ENCODE data around the gene TPGS1. TPM values are rescaled to one million over a fixed set of nuclear protein-coding genes. Genes with fewer than 3 reads are reported as not detected.

Gene TPGS1
- total RNA-seq, 2 donors from 2014 or later = 6.3 to 14.1 TPM

DNA sequence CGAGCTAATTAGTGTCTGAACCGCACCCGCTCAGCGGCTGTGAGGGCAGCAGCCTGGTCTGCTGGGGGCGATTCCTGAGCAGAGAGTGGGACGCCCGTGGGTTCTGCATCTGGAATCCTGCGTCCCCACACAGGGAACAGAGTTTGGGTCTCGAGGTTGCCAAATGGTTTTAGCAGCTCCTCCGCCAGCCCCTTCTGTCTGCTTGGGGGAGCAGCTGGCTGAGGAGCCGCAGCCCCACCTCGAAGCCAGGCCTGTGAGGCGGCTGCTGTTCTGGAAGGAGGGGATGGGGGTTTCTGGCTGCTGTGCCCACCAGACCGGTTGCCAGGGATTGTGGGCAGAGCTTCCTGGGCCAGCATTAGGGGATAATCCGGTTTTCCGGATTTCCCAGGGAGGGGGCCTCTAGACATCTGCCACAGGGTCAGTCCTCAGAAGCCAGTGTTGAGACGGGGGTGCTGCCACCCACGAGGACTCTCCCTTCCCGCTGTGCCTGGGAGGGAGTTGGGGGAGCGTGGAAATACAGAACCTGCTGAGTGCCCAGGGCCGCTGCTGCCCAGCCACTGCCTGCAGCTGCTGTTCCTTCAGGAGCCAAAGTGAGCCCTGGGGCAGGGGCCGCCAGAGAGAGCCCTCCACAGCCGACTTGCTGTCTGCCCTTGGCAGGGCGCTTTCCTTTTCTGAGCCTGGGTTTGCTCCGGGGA, 26.2 kb downstream of the TPGS1 start:
- Mint-ChIP-seq H3K4me3 (peak overlapping the region; percentile 86), H3K27ac (peak overlapping the region; percentile 85), H3K27me3 (no peaks in the 10 kb centered on the region), H3K36me3 (ENCODE audit: low read depth) (peaks cover 9% of the 10 kb centered on the region), H3K4me1 (peaks cover 4% of the 10 kb centered on the region), H3K9me3 (no peaks in the 10 kb centered on the region)
- ATAC-seq (replicated peaks) = no peak

DNA sequence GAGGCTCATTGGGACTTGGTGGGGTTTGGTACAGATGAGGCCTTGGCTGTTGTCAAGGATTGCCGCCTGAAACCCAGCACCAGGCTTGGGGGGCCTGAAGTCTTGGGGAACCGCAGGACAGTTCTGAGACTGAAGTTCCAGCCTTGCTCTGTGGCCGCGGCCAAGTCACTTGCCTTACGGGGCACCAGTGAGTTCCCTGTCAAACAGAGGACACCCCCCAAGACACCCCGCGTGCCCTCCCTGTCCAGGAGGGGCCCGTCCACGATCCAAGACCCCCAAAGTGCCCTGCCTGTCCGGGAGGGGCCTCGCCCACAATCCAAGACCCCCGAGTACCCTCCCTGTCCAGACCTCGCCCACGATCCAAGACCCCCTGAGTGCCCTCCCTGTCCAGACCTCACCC, 26.8 kb downstream of the TPGS1 start:
- ATAC-seq (replicated peaks) = no peak
- no peak overlapping the region for H3K27ac Mint-ChIP-seq
- peaks cover 4% of the 10 kb centered on the region for H3K4me1 Mint-ChIP-seq
- peaks cover 15% of the 10 kb centered on the region for H3K36me3 Mint-ChIP-seq (ENCODE audit: low read depth)
- H3K9me3 Mint-ChIP-seq = no peaks in the 10 kb centered on the region
- no peaks in the 10 kb centered on the region for H3K27me3 Mint-ChIP-seq
- H3K4me3 Mint-ChIP-seq = peak overlapping the region; percentile 86

DNA sequence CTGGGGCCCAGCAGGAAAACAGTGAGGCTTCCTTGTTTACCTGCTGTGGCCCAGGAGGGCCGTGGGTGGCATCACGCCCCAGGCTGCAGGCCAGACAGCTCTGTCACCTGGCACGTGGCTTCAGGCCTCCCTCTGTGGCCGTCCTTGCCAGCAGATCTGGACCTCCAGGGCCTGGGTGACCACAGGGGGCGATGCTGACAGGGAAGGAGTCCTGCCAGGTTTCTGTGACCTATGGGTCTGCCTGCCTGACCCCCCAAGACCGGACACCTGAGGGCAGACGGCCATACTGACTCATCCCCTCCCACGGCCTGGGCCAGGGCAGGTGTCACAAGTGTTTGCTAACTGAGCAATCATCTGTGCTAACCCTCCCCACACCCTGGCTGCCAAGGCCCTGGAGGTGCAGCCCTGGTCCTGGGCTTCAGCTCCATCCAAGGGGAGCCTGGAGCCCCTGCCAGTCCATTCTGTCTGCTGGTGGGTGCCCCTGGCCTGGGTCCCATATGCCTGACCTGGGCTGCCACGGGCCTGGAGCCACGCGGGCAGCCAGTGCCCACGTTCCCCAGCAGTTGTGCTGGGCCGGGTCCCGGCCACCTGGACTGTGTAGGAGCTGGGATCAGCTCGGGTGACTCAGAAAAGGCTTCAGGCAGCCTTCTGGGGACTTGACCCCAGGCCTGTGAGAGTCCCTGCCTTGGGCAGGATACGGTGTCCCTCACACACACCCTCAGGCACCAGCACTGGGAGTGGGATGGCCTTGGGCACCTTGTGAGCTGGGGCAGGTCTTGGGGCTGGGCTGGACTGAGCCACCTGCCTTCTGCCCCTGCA, 27.9 kb downstream of the TPGS1 start:
- no peaks in the 10 kb centered on the region for H3K27me3 Mint-ChIP-seq
- ATAC-seq (replicated peaks) = no peak
- H3K27ac Mint-ChIP-seq = no peak overlapping the region
- peaks cover 4% of the 10 kb centered on the region for H3K4me1 Mint-ChIP-seq
- H3K4me3 Mint-ChIP-seq = peak overlapping the region; percentile 39
- H3K9me3 Mint-ChIP-seq = no peaks in the 10 kb centered on the region
- peaks cover 21% of the 10 kb centered on the region for H3K36me3 Mint-ChIP-seq (ENCODE audit: low read depth)

DNA sequence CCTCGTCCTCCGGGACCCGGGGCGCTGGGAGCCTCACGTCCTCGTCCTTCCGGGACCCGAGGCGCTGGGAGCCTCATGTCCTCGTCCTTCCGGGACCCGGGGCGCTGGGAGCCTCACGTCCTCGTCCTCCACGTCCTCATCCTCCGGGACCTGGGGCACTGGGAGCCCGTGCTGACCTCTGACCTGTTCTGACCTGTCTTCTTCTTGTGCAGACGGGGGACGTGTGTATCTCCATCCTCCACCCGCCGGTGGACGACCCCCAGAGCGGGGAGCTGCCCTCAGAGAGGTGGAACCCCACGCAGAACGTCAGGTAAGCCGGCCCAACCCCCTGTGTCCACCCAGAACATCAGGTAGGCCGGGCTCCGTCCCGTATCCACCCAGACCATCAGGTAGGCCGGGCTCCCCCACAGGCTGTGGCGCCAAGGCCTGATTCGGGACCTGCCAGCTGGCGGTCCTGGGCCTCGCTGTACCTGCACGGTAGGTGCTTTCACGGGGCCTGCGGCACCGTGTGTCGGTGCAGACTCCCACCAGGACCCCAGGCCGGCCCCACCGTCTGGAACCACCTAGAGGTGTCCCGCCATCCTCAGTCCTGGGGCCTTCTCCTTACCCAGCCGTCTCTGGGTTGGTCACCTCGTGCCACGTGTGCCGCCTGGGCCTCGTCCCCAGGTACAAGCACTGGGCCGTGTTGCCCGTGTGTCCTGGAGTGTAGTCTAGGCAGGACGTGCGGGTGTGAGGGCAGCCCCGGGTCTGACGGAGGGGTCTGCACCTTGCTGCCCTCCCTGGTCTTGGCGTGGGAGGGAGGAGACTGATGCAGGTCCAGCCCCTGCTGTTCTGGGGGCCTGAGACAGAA, 29.0 kb downstream of the TPGS1 start:
- no peak overlapping the region for H3K4me3 Mint-ChIP-seq
- peaks cover 21% of the 10 kb centered on the region for H3K36me3 Mint-ChIP-seq (ENCODE audit: low read depth)
- H3K27me3 Mint-ChIP-seq = no peaks in the 10 kb centered on the region
- ATAC-seq (replicated peaks) = no peak
- H3K27ac Mint-ChIP-seq = no peak overlapping the region
- H3K9me3 Mint-ChIP-seq = no peaks in the 10 kb centered on the region
- peaks cover 4% of the 10 kb centered on the region for H3K4me1 Mint-ChIP-seq

DNA sequence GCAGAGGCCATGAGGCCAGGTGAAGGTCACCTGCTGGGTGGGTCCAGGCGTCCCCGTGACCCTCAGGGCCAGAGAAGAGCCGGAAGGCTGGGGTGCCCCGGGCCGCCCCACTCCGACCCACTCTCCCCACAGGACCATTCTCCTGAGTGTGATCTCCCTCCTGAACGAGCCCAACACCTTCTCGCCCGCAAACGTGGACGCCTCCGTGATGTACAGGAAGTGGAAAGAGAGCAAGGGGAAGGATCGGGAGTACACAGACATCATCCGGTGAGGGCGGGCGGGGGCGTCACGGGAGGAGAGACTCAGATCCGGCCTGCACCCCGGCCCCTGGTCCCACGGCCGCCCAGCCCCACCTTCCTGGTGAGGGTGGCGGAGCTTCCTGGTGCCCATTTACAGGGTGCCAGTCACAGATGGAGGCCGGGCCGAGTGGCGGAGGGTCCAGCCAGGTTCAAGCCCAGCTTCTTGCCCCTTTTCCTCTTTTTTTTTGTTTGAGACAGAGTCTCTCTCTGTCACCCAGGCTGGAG, 29.6 kb downstream of the TPGS1 start:
- Mint-ChIP-seq H3K4me3 (no peak overlapping the region), H3K9me3 (no peaks in the 10 kb centered on the region), H3K36me3 (ENCODE audit: low read depth) (peaks cover 21% of the 10 kb centered on the region), H3K27ac (no peak overlapping the region), H3K4me1 (peaks cover 4% of the 10 kb centered on the region), H3K27me3 (no peaks in the 10 kb centered on the region)
- no peak for ATAC-seq (replicated peaks)

DNA sequence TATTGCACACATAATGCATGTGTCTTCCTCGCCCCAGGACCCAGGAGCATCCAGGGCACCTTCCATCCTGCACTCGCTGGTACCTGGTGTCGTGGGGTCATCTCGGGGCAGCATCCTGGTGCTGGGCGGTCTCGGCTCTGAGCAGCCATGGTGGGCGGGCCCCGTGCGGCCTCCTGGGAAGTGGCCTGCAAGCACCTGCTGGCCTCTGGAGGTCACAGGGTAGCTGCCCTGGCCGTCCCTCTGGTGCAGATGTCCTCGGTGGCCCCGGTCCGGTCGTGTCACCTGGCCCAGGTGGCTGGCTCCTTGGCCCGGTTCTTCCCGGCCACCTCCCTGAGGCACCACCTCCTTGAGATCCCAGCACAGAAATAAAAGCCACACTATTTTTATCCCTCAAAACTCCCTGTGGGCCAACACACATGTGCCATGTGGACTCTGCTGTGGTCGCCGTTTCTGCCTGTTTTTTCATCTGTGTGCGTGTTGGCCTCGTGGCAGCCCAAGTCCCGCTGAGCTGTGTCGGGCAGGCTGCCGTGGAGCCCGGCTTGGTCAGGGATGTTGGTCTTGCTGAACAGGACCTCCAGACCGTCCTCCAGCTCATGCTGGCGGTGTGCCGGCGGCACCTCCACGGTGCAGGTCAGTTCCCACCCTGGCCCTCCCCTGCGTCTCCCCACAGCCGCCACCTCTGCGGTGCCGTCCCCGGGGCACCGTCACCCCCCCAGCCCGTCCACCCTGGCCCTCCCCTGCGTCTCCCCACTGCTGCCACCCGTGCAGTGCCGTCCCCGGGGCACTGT, 31.5 kb downstream of the TPGS1 start:
- Mint-ChIP-seq H3K4me1 (peaks cover 4% of the 10 kb centered on the region), H3K9me3 (no peaks in the 10 kb centered on the region), H3K27ac (no peak overlapping the region), H3K4me3 (no peak overlapping the region), H3K36me3 (ENCODE audit: low read depth) (peaks cover 21% of the 10 kb centered on the region), H3K27me3 (no peaks in the 10 kb centered on the region)
- ATAC-seq (replicated peaks) = no peak

DNA sequence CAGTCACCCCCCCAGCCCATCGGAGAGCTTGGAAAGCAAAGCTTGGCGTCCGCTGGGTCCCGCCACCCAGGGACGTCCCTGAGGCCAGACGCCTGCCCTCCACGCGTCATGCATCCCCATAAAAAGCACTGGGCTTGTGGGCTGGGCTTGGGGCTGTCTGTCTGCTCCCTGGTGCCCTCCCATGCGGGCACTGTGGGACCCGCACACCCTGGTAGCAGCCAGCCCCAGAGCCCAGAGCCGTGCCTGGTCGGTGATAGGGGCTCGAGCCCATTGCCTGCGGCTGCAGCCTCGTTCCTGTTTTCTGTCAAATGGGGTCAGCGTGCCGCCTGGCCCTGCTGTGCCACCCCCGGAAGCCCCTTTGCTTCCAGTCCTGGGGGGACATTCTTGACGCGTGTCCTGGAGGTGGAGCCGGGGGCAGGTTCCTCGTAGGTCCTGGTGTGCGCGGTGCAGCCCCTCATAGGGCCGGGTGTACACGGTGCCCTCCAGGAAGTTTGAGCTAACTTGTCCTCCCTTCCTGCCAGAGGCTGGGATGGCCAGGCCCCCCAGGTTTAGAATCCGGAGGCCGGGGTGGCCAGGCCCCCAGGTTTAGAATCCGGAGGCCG, 32.2 kb downstream of the TPGS1 start:
- no peak for ATAC-seq (replicated peaks)
- peaks cover 4% of the 10 kb centered on the region for H3K4me1 Mint-ChIP-seq

DNA sequence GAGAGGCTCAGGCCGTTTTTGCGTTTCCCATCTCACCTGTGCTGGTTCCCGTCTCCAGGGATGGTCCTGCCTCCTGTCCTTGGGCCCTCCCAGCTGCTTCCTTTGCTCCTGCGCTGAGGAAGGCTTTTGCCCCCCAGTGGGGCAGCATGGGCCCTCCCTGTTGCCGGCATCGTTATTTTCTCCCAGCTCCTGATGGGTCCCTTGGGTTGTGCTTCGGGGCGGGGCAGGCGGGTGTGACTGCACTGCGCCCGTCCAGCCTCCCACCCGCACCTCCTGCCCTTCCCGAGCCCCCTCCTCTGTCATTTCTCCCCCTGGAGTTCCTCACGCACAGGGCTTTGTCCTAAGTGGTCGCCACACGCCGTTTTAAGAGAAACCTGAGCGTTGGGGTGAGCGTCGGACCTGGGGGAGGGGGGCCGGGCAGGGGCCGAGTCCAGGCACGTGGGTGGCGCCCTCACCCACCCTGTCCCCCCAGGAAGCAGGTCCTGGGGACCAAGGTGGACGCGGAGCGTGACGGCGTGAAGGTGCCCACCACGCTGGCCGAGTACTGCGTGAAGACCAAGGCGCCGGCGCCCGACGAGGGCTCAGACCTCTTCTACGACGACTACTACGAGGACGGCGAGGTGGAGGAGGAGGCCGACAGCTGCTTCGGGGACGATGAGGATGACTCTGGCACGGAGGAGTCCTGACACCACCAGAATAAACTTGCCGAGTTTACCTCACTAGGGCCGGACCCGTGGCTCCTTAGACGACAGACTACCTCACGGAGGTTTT, 33.8 kb downstream of the TPGS1 start:
- H3K27ac Mint-ChIP-seq = no peak overlapping the region
- no peak overlapping the region for H3K4me3 Mint-ChIP-seq
- ATAC-seq (replicated peaks) = no peak
- H3K9me3 Mint-ChIP-seq = no peaks in the 10 kb centered on the region
- H3K4me1 Mint-ChIP-seq = peaks cover 9% of the 10 kb centered on the region
- no peaks in the 10 kb centered on the region for H3K27me3 Mint-ChIP-seq
- peaks cover 21% of the 10 kb centered on the region for H3K36me3 Mint-ChIP-seq (ENCODE audit: low read depth)

More for the DNA sequence above, 32.2 kb downstream of the TPGS1 start:
- Mint-ChIP-seq H3K4me3 (no peak overlapping the region), H3K27me3 (no peaks in the 10 kb centered on the region), H3K36me3 (ENCODE audit: low read depth) (peaks cover 21% of the 10 kb centered on the region), H3K9me3 (no peaks in the 10 kb centered on the region), H3K27ac (no peak overlapping the region)

DNA sequence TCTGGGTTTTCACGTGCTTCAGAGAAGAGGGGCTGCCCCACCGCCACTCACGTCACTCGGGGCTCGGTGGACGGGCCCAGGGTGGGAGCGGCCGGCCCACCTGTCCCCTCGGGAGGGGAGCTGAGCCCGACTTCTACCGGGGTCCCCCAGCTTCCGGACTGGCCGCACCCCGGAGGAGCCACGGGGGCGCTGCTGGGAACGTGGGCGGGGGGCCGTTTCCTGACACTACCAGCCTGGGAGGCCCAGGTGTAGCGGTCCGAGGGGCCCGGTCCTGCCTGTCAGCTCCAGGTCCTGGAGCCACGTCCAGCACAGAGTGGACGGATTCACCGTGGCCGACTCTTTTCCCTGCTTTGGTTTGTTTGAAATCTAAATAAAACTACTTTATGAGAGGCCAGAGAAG, 34.4 kb downstream of the TPGS1 start:
- ATAC-seq (replicated peaks) = no peak
- Mint-ChIP-seq H3K27me3 (no peaks in the 10 kb centered on the region), H3K36me3 (ENCODE audit: low read depth) (peaks cover 21% of the 10 kb centered on the region)

DNA sequence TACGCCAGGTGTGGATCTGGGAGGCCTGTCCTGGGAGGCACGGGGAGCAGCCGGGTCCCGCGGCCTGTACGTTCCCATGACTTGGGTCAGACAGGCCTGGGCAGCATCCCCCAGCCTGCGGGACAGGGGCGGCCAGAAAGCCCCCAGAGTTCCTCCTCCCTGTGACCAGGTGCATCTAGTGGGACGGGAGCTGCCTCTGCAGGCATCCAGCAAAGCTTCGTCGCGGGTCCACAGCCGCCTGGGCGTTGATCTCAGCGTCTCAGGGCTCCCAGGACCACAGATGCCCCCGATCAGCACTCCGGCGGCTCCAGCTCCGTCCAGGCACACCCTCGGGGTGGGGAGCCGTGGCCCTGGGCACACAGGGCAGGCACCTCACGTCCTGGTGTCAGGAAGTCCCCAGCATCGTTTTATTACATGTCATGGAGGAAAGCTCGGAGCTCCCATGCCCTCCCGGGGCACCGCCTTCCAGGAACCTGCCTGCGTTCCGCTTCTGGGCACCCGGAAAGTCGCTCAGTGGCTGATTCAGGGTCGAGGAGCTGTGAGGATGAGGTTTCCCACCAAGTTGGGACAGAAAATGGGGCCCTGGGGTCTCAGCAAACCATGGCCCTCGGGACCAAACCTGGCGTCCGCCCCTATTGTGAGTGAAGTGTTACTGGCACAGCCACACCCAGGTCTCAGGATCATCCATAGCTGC, 35.0 kb downstream of the TPGS1 start:
- Mint-ChIP-seq H3K27me3 (no peaks in the 10 kb centered on the region), H3K4me1 (peaks cover 9% of the 10 kb centered on the region), H3K36me3 (ENCODE audit: low read depth) (peaks cover 21% of the 10 kb centered on the region), H3K4me3 (no peak overlapping the region), H3K27ac (no peak overlapping the region), H3K9me3 (no peaks in the 10 kb centered on the region)
- no peak for ATAC-seq (replicated peaks)

More for the DNA sequence above, 34.4 kb downstream of the TPGS1 start:
- Mint-ChIP-seq H3K4me3 (no peak overlapping the region), H3K9me3 (no peaks in the 10 kb centered on the region), H3K4me1 (peaks cover 9% of the 10 kb centered on the region), H3K27ac (no peak overlapping the region)

DNA sequence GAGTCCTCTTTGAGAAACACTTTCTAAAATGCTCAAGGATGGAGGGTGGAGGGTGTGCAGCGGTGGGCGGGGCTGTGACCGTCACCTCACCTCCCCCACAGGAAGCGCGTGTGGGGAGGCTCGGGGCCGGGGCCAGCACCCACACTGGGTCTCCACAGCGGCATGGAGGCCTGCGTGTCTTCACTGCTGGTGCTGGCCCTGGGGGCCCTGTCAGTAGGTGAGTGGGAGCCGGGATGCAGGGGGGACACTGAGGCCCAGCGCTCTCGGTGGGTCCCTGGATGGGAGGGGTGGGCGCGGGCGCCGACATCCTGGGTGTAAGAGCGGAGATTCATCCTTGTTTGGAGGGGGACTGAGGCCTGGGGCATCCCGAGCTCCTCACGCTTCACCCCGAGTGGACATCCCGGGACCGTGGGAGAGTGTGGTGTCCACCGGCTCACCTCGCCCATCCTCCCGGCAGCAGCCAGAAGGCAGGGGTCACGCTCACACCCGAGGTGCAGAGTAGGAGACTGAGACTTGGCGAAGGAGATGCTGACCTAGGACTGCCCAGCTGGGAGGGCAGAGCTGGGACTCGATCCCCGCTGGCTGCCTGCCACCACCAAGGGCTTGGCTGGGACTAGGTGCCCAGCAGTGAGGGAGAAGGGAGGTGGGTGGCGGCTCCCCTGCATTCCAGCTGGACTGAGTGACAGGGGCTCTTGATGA, 36.8 kb downstream of the TPGS1 start, which contains the start of gene GZMM:
TSS of gene GZMM (plus strand) at position 144 of the 699 bp plus-strand sequence. CDS start at position 163, 19 bp downstream.
- peak within 1 kb of the TSS; percentile 82 for H3K27ac Mint-ChIP-seq
- no peaks in the 10 kb centered on the region for H3K9me3 Mint-ChIP-seq
- H3K27me3 Mint-ChIP-seq = no peaks in the 10 kb centered on the region
- H3K36me3 Mint-ChIP-seq (ENCODE audit: low read depth) = peaks cover 6% of the 10 kb centered on the region
- peak within 1 kb of the TSS; percentile 78 for H3K4me3 Mint-ChIP-seq
- H3K4me1 Mint-ChIP-seq = peaks cover 5% of the 10 kb centered on the region
- ATAC-seq (replicated peaks) = peak; percentile 97

DNA sequence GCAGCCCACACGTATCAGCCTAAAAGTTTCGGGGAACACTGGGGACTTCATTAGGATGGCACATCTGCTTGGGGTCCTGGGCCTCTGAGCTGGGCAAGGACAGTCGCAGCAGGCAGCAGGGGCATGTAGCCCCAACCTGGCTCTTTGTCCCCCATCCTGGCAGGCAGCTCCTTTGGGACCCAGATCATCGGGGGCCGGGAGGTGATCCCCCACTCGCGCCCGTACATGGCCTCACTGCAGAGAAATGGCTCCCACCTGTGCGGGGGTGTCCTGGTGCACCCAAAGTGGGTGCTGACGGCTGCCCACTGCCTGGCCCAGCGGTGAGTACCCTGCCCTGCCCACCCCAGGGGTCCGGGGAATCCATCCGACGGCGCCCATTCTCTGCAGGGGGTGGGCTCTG, 39.8 kb downstream of the TPGS1 start:
- no peak for ATAC-seq (replicated peaks)
- Mint-ChIP-seq H3K27ac (no peak overlapping the region), H3K27me3 (no peaks in the 10 kb centered on the region), H3K4me1 (peaks cover 5% of the 10 kb centered on the region), H3K9me3 (no peaks in the 10 kb centered on the region), H3K4me3 (no peak overlapping the region), H3K36me3 (ENCODE audit: low read depth) (no peaks in the 10 kb centered on the region)
